DOHH2 (cell line): ENCODE results near the gene SETD3.

Source experiments
- EZH2phosphoT487 ChIP-seq: fragments of 200-600 bp; sonication (generic); IDR thresholded peaks from 2 replicates; pipeline ENCODE4 v1.6.1; 2017; ENCODE audit warnings: borderline replicate concordance, mild to moderate bottlenecking, antibody characterized with exemption, low read length, moderate library complexity, mixed read lengths
- TF ChIP-seq, protein P1 (sequence below): fragments of 200-600 bp; sonication (generic); IDR thresholded peaks from one replicate; pipeline ENCODE4 v1.5.1; 2014; ENCODE audit warnings: antibody characterized with exemption, mild to moderate bottlenecking, low read depth, low read length; ENCODE audit not compliant: poor library complexity, severe bottlenecking

DNA sequence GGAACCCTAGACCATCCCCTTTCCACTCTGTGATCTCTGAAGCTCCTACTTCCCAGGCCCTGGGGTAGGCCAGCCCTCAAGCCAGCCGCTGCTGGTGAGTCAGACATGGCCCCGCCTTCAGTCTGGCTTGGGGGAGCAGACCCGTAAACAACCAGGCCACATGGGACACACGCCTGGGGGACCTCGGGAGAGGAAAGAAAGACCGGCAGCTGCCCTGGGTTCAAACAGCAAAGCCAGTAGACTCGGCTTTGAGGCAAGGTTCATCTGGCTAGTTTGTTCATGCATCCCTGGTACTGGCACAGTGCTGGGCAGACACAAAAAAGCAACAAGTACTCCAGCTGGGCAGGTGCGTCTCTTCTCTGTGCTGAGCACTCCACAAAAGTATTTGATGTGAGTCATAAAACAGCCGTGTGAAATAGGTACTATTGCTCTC is 101.9 kb downstream of the SETD3 start:
- TF ChIP-seq, protein P1, sequence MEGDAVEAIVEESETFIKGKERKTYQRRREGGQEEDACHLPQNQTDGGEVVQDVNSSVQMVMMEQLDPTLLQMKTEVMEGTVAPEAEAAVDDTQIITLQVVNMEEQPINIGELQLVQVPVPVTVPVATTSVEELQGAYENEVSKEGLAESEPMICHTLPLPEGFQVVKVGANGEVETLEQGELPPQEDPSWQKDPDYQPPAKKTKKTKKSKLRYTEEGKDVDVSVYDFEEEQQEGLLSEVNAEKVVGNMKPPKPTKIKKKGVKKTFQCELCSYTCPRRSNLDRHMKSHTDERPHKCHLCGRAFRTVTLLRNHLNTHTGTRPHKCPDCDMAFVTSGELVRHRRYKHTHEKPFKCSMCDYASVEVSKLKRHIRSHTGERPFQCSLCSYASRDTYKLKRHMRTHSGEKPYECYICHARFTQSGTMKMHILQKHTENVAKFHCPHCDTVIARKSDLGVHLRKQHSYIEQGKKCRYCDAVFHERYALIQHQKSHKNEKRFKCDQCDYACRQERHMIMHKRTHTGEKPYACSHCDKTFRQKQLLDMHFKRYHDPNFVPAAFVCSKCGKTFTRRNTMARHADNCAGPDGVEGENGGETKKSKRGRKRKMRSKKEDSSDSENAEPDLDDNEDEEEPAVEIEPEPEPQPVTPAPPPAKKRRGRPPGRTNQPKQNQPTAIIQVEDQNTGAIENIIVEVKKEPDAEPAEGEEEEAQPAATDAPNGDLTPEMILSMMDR = no peak
- no peak for TF ChIP-seq EZH2phosphoT487
